Panc1 (cell line): ENCODE measurements around the gene CCDC85C.

Experiments
- POLR2AphosphoS5 ChIP-seq: IDR thresholded peaks from 2 replicates; pipeline ENCODE4 v1.6.1; 2012; ENCODE audit warnings: mild to moderate bottlenecking, low read depth, low read length, moderate library complexity
- REST ChIP-seq, 2 experiments: IDR thresholded peaks; 2 replicates each; pipeline ENCODE4 v1.6.1; 2011 to 2012; ENCODE audit warnings: low read depth in 2 of 2, control low read depth in 1 of 2, low read length in 1 of 2, mild to moderate bottlenecking in 1 of 2, moderate library complexity in 1 of 2; ENCODE audit not compliant: insufficient read depth in 1 of 2
- SIN3A ChIP-seq: IDR thresholded peaks from 2 replicates; pipeline ENCODE4 v1.6.1; 2012; ENCODE audit warnings: low read depth, mild to moderate bottlenecking, low read length, moderate library complexity, borderline replicate concordance; ENCODE audit not compliant: insufficient read depth
- TCF7L2 ChIP-seq: IDR thresholded peaks from 2 replicates; pipeline ENCODE4 v1.6.1; 2011; ENCODE audit warnings: mild to moderate bottlenecking, low read depth, low read length, inconsistent platforms
- TF ChIP-seq, protein P1 (sequence below): fragments of 450-650 bp; IDR thresholded peaks from 2 replicates; pipeline ENCODE4 v1.5.1; 2017; ENCODE audit warnings: mild to moderate bottlenecking

DNA sequence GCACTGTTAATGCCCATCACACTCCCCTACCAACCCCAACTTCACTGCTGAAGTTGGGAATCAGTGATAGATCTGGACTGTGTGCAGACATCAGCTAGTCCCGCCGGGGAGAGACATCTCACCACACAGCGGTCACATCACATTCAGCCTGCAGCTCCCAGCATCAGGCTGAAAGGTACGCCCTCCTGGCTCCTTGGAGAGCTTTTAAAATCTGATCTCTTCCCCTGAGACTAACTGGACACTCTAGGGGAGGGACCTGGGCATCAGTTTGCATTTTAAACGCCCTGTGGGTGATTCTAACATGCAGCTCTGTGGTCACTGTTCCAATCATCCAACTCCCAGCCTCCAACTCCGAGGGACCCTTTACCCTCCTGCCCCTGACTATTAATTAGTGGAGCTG, 58.4 kb downstream of the CCDC85C start:
- TF ChIP-seq POLR2AphosphoS5 (no peak), REST (IDR thresholded peaks at IDR 0.05; ENCODE audit: insufficient read depth in 1 of 2, low read depth in 2 of 2, low read length in 1 of 2) (no peak), SIN3A (no peak), TCF7L2 (no peak)
- TF ChIP-seq, protein P1, sequence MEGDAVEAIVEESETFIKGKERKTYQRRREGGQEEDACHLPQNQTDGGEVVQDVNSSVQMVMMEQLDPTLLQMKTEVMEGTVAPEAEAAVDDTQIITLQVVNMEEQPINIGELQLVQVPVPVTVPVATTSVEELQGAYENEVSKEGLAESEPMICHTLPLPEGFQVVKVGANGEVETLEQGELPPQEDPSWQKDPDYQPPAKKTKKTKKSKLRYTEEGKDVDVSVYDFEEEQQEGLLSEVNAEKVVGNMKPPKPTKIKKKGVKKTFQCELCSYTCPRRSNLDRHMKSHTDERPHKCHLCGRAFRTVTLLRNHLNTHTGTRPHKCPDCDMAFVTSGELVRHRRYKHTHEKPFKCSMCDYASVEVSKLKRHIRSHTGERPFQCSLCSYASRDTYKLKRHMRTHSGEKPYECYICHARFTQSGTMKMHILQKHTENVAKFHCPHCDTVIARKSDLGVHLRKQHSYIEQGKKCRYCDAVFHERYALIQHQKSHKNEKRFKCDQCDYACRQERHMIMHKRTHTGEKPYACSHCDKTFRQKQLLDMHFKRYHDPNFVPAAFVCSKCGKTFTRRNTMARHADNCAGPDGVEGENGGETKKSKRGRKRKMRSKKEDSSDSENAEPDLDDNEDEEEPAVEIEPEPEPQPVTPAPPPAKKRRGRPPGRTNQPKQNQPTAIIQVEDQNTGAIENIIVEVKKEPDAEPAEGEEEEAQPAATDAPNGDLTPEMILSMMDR: no peak
